ENCODE results near the gene CNN2.

DNA sequence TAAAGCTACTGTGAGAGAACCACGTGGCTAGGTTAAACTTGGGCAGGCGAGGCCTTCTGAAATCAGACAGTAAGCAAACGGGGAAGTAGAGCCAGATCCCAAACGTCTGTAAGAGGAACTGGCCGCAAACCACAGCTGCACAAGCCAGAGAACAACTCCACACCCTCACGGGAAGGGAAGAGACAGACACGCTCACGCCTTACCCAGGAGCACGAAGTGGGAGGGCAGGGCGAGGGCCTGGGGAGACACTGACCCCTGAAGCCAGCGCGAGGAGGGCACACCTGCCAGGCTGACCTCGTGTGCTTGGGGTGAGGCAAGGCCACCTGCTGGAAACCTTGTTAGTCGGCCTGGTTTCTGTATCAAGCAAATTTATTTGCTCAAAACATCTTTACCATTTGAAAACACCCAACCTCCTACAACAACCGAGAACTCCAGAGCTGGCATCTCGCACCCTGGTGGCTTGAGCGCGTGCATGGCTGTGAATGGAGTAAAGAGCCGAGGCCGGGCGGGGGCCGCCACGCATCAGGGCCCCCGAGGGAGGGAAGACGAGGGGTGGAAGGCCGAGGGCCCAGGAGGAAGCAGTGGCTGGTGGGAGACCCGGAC lies 61.5 kb downstream of the CNN2 start:
- no peak for TF ChIP-seq POLR2A (IDR thresholded peaks at IDR 0.05)
- TF ChIP-seq, protein P1, sequence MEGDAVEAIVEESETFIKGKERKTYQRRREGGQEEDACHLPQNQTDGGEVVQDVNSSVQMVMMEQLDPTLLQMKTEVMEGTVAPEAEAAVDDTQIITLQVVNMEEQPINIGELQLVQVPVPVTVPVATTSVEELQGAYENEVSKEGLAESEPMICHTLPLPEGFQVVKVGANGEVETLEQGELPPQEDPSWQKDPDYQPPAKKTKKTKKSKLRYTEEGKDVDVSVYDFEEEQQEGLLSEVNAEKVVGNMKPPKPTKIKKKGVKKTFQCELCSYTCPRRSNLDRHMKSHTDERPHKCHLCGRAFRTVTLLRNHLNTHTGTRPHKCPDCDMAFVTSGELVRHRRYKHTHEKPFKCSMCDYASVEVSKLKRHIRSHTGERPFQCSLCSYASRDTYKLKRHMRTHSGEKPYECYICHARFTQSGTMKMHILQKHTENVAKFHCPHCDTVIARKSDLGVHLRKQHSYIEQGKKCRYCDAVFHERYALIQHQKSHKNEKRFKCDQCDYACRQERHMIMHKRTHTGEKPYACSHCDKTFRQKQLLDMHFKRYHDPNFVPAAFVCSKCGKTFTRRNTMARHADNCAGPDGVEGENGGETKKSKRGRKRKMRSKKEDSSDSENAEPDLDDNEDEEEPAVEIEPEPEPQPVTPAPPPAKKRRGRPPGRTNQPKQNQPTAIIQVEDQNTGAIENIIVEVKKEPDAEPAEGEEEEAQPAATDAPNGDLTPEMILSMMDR (IDR thresholded peaks at IDR 0.05): no peak
